Measurements from ENCODE around the gene GP1BB.
A peak's percentile ranks its signal among the peaks of the same experiment; 100 is the strongest.

Gene GP1BB

DNA sequence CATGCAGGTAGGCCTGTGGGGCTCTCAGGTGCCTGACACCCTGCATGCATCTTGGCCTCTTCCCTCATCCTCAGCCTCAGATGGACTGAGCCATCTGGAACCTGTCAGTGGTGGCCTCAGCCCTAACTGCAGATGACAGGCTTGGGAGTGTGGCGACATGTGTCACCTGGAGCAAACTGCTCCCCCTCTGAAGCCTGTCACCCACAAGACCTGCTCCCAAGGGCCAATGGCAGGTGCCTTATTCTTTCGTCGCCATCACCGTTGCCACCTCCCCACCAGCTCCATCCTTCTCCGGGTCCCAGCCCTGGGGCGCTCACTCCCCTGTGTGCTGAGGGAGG, 12.6 kb upstream of the GP1BB start:
- H3K4me3 ChIP-seq = no peak overlapping the region
- no peak for DNase-seq (ENCODE audit: low spot score)
- no peak overlapping the region for H3K27ac ChIP-seq
- TF ChIP-seq, protein P1, sequence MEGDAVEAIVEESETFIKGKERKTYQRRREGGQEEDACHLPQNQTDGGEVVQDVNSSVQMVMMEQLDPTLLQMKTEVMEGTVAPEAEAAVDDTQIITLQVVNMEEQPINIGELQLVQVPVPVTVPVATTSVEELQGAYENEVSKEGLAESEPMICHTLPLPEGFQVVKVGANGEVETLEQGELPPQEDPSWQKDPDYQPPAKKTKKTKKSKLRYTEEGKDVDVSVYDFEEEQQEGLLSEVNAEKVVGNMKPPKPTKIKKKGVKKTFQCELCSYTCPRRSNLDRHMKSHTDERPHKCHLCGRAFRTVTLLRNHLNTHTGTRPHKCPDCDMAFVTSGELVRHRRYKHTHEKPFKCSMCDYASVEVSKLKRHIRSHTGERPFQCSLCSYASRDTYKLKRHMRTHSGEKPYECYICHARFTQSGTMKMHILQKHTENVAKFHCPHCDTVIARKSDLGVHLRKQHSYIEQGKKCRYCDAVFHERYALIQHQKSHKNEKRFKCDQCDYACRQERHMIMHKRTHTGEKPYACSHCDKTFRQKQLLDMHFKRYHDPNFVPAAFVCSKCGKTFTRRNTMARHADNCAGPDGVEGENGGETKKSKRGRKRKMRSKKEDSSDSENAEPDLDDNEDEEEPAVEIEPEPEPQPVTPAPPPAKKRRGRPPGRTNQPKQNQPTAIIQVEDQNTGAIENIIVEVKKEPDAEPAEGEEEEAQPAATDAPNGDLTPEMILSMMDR (IDR thresholded peaks at IDR 0.05) = no peak

DNA sequence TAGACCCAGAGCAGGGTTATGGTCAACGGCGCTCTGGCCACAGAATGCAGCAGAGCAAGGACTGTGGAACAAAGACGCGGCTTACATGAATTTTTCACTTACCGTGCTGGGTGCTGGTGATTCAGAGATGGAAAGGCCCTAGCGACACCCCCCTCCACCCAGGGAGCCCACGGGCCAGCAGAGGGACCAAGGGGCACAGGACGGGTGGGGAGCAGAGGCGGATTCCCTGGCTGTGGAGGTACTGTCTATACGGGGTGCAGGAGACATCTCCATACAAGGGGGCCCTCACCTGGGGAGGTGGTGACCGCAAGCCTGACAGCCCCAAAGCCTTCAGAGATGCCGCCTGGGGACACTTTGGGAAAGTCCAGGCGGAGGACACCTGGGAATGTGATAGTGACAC, 10.1 kb upstream of the GP1BB start:
- DNase-seq (ENCODE audit: low spot score) = no peak

DNA sequence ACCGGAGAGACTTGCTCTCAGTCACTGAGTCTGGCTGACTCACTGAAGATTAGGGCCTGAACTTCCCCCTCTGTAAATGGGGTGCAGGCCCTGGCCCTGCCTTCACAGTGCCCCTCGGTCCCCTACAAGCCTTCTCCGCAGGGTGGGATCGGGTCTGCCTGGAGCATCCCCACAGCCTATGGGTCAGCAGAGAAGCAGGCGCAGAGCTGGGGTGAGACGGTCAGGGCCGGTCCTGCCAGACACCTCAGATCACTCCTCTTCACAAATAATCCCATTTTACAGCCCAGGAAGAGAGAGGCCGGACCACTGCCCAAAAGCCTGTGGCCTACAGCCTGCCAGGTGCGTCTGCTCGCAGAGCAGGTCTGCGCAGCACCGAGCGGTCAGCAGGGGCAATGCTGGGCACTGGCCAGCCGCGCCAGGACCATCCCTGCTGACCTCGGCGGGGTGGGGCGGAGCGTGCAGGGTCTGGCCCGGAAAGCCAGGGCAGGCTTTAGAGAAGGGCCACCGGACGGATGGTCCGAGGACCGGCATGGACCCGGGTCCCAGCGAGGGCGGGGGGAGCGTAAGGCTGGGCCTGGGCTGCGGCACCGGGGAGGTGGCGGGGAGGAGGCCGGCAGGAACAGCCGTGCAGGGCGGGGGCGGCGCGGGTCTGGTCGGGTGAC, 9.6 kb upstream of the GP1BB start:
- Histone ChIP-seq H3K27ac (peak overlapping the region in 1 of 2 donors; percentile 3), H3K4me3 (peak overlapping the region; percentile 89)
- TF ChIP-seq, protein P1 (IDR thresholded peaks at IDR 0.05) = no peak
- no peak for DNase-seq (ENCODE audit: low spot score)

More for the DNA sequence above, 10.1 kb upstream of the GP1BB start:
- TF ChIP-seq, protein P1 (IDR thresholded peaks at IDR 0.05) = no peak
- H3K4me3 ChIP-seq = no peak overlapping the region
- no peak overlapping the region for H3K27ac ChIP-seq

DNA sequence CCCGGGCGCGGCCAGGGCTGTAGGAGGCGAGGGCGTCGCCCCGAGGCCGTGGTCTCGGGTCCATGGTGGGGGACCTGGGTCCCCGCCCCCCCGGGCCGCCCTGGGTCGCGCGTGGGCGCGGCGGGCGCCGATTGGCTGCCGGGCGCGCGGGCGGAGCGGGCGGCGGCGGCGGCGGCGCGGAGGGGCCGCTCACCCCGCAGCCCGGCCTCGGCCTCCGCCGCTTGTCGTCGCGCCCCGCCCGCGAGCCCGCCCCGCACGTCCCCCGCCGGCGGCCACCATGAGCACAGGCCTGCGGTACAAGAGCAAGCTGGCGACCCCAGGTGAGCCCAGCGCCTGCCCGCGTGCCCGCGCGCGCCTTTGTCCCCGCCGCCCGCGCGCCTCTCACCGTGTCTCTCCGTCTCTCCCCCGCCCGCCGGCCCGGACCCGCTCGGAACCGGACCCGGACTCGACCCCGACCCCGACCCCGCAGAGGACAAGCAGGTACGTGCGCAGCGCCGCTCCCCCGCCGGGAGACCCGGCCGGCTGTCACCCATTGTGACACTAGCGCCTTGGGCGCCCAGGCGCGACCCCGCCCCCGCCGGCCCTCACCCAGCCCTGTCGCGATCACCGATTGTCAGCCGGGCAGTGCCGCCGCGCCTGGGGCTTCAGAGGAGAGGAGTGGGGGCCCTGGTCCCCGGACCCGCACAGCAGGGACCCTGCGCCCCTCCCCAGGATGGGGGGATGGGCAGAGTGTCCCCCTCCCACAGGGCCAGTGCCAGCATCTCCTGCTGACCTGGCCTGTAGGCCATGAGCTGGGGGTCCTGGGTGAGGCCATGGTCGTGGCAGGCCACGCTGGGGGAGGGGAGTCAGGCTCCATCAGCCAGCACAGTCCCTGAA, 8.8 kb upstream of the GP1BB start, which contains the start of gene SEPTIN5:
Gene SEPTIN5, plus strand, starts transcription at position 192 of the 876 bp plus-strand sequence. Its CDS starts 86 bp downstream, at position 278.
- TF ChIP-seq, protein P1 (IDR thresholded peaks at IDR 0.05) = no peak
- Histone ChIP-seq H3K27ac (peak within 1 kb of the TSS in 1 of 2 donors; percentile 28), H3K4me3 (peak within 1 kb of the TSS; percentile 89)
- no peak for DNase-seq (ENCODE audit: low spot score)

DNA sequence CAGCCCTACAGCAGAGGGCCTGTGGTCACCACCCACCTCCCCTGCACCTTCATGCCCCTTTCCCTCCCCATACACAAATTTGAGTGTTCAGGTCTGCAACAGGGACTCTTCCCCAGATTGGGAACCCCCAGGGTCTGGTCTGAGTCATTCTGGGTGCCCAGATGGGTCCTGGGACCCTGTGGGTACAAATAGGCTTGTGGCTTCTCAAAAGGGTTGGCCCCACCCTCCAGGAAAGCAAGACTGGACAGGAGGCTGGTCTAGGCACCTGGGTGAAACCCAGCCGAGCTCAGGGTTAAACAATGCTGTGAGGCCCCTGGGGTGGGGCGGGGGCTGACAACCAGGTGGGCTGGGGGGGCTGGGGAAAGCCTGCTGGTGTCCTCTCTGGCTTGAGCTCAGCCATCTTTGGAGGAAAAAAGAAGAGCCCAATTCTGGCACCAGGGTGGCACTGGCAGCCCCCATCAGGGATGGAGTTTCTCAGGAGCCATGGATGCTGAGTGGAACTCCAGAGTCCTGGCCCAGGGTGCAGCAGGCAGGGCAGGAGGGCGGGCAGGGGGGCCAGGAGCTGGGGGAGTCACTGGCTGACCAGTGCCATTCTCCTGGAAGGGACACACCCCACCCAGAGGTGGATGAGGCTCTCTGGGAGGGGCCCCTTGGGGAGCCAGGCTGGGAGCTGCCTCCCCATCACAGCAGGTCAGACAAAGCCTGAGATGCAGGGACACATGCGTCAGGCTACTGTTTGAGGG, 8.0 kb upstream of the GP1BB start:
- no peak for DNase-seq (ENCODE audit: low spot score)
- Histone ChIP-seq H3K4me3 (peak overlapping the region; percentile 89), H3K27ac (peak overlapping the region in 1 of 2 donors; percentile 28)
- TF ChIP-seq, protein P1 (IDR thresholded peaks at IDR 0.05) = no peak

DNA sequence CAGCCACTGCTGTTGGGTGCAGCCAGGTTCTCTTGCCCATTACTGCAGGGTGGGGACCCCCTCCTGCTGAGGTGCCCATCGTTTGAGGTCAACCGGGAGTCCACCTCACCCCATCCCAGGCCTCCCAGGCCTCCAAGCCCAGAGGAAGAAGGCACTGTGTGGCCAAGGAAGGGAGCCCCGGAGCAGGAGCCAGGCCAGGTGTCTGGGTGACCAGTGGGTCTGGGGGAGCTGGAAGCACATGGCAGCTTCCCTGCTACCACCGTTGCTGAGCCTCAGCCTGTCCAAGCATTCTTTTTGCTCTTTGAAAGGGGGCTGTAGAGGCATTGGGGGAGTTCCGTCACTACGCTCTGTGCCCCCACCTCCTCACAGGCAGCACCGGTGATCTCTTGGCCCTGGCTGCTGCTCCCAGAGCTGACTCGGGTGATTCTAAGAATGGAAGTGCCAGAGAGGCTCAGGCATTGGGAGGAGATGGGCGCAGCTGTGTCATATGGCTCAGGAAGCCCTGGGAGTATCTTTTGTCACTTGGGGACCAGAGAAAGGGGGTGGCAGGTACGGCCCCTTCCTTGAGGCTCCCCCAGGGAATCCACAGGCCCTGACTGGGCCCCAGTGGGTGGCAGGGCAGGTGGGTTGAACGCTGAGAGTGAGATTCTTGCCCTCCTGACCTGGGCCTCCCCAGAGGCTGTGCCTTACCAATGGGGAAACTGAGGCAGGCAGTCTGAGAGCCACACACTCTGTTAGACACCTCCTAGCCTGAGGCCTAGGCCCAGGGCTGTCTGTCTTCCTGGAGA, 7.1 kb upstream of the GP1BB start:
- H3K4me3 ChIP-seq = no peak overlapping the region
- H3K27ac ChIP-seq = no peak overlapping the region
- TF ChIP-seq, protein P1 (IDR thresholded peaks at IDR 0.05) = no peak
- no peak for DNase-seq (ENCODE audit: low spot score)
